T-helper 1 cell treated with Interleukin-12 subunit alpha and Interleukin-12 subunit beta and Interleukin-4 antibody, amounts not matched to agents 30 μg/mL and 1 μg/mL, for 36 hours (primary cell): ENCODE measurements around the gene ASIC4.

ENCODE experiments used
- H3K27ac Mint-ChIP-seq: one replicate; pipeline ENCODE4 v1.8.0; 2021; ENCODE audit warnings: mild to moderate bottlenecking, mixed read lengths
- H3K27me3 Mint-ChIP-seq: one replicate; pipeline ENCODE4 v1.8.0; 2021; ENCODE audit warnings: low read depth, mixed read lengths
- H3K36me3 Mint-ChIP-seq: one replicate; pipeline ENCODE4 v1.8.0; 2021; ENCODE audit warnings: low read depth, mixed read lengths
- H3K4me1 Mint-ChIP-seq: one replicate; pipeline ENCODE4 v1.8.0; 2021; ENCODE audit warnings: low read depth, mixed read lengths
- H3K4me3 Mint-ChIP-seq: one replicate; pipeline ENCODE4 v1.8.0; 2021; ENCODE audit warnings: mild to moderate bottlenecking, moderate library complexity, mixed read lengths
- H3K9me3 Mint-ChIP-seq: one replicate; pipeline ENCODE4 v1.8.0; 2021; ENCODE audit warnings: mixed read lengths

The ASIC4 gene

GRCh38 chr2:219549619-219550018 is 35.3 kb downstream of the ASIC4 start:
- peaks cover 46% of the 10 kb centered on the region for H3K27me3 Mint-ChIP-seq
- H3K4me1 Mint-ChIP-seq, result peaks cover 6% of the 10 kb centered on the region
- no peaks in the 10 kb centered on the region for H3K9me3 Mint-ChIP-seq
- no peak overlapping the region for H3K27ac Mint-ChIP-seq
- no peaks in the 10 kb centered on the region for H3K36me3 Mint-ChIP-seq
- H3K4me3 Mint-ChIP-seq, result no peak overlapping the region

DNA sequence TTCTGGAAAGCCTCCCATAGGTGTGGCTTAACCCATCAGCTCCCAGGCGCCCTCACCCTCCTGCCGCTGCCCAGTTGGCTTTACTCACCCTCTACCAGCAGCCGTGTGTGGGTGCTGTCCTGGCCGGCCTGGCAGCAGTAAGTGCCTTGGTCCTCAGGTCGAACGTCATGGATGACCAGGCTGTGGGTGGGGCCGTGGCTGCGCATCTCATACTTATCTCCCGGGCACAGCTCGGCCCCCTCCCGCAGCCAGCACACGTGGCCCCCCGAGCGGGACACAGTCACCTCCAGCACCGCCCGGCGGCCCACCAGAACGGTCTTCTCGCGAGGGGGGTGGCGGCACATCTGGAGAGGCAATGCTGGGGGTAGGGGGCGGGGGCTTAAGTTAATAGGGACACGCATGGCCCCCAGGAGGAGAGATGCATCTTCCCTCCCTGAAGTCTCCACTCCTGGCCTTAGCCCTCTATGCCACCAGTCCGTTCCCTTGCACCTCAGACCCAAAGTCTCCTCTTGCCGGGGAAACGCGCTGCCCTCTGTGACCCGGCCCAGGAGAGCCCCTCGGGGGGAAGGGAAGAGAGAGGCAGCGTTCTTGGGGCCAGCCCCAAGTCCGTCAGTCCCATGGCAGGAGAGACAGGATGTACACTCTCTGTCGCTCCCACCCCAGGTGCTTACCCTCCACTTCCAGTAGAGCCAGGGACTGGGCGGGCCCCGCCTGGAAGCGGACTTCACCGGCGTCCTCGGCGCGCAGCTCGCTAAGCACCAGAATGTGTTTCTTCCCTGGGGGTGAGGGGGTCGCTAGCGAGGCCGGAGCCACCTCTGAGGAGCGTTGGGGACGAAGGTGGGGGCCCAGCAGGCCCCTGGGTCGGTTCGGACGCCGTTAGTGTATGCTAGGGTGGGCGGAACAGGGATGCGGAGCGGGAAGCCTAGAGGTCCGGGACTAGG is 37.4 kb downstream of the ASIC4 start:
- H3K27me3 Mint-ChIP-seq, result peaks cover 31% of the 10 kb centered on the region
- no peaks in the 10 kb centered on the region for H3K9me3 Mint-ChIP-seq
- H3K4me3 Mint-ChIP-seq, result peak overlapping the region; percentile 72
- peaks cover 6% of the 10 kb centered on the region for H3K4me1 Mint-ChIP-seq
- peak overlapping the region; percentile 11 for H3K27ac Mint-ChIP-seq
- no peaks in the 10 kb centered on the region for H3K36me3 Mint-ChIP-seq

DNA sequence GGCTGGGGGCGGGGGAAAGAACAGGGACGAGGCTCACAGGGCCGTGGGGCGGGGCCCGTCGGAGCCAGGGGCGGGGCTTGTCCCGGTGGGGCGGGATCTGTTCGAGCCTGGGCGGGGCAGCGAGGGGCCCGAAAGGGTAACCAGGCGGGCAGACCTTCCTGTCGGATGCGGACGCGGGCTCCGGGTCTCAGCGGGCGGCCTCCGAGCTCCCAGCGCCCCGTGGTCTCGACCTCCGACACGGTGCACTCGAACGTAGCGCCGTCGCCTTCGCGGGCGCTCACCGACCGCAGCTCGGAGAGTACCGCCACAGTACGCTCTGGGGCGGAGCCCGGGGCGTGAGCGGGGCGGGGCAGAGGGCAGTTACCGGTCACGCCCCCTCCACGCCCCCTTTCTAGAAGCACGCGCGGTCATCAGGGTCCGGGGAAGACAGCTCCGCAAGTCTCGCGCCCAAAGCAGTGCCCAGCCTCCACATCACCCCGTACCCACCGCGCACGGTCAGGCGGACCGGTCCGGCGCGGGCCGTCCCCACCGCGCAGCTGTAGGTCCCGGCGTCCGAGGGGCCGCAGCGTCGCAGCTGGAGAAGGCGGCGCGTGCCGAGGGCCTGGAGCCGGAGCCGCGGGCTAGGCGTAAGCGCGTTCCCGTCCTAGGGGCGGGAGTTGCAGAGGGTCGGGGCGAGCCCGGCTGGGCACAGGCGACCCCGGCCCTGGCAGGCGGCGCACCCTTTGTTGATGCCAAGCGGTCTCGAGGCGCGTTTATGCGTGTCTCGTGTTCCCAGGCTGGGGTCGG is 38.3 kb downstream of the ASIC4 start:
- Mint-ChIP-seq H3K4me3 (peak overlapping the region; percentile 72), H3K36me3 (no peaks in the 10 kb centered on the region), H3K4me1 (peaks cover 6% of the 10 kb centered on the region), H3K27me3 (peaks cover 31% of the 10 kb centered on the region), H3K9me3 (no peaks in the 10 kb centered on the region), H3K27ac (no peak overlapping the region)

DNA sequence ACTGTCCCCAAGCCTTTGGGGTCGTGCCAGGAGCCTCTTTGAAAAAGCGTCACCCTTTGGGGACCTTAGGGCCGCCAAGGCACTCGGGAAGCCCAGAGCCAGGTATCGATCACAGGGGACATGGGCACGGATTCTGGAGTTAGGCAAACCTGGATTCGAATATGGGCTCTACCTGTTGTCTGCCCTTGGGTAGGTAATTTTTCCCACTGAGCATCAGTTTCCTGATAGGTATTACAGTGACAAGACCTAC is 38.8 kb downstream of the ASIC4 start:
- Mint-ChIP-seq H3K36me3 (no peaks in the 10 kb centered on the region), H3K4me1 (peaks cover 6% of the 10 kb centered on the region), H3K27ac (no peak overlapping the region), H3K27me3 (peaks cover 31% of the 10 kb centered on the region), H3K9me3 (no peaks in the 10 kb centered on the region), H3K4me3 (no peak overlapping the region)

- Mint-ChIP-seq H3K4me1 (peaks cover 6% of the 10 kb centered on the region), H3K9me3 (no peaks in the 10 kb centered on the region), H3K27me3 (peaks cover 27% of the 10 kb centered on the region), H3K4me3 (no peak overlapping the region), H3K36me3 (no peaks in the 10 kb centered on the region), H3K27ac (no peak overlapping the region)
These were observed 39.2 kb downstream of the ASIC4 start for GRCh38 chr2:219553463-219553963.

DNA sequence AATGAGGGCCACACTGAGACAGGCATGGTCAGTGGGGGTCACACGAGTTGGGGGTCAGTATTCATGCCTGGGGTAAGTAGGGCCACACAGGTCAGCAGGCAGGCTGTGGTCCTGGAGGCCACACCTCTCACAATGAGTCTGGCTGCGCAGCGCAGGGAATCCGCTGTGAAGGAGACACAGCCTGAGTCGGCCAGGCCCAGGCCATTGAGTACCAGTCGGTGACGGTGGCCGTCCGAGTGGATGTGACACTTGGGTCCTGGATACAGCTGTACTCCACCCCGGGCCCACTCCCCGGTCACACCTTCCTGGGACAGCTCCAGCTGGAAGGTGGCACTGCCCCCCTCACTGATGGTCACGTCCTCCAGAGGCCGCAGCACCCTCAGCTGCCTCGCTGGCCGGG is 40.1 kb downstream of the ASIC4 start:
- peaks cover 26% of the 10 kb centered on the region for H3K27me3 Mint-ChIP-seq
- no peak overlapping the region for H3K4me3 Mint-ChIP-seq
- H3K27ac Mint-ChIP-seq, result no peak overlapping the region
- no peaks in the 10 kb centered on the region for H3K36me3 Mint-ChIP-seq
- H3K4me1 Mint-ChIP-seq, result peaks cover 6% of the 10 kb centered on the region
- no peaks in the 10 kb centered on the region for H3K9me3 Mint-ChIP-seq

DNA sequence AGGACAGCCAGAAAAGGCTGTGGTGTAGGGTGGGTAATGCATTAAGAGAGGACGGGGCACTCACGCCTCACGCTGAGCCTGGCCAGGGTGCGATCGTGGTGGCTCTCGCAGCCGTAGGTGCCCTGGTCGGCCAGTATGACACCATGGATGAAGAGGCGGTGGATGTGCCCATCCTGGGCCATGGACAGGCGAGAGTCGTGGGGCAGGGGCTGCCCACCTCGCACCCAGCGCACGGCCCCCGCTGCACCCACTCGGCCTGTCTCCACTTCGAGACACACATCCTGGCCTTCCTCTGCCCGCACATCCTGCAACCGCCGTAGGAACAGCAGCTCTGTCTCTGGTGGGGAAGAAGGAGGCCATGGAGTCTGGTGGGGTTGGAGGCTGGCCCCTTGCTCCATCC is 41.7 kb downstream of the ASIC4 start:
- Mint-ChIP-seq H3K36me3 (no peaks in the 10 kb centered on the region), H3K9me3 (no peaks in the 10 kb centered on the region), H3K27me3 (peaks cover 20% of the 10 kb centered on the region), H3K27ac (no peak overlapping the region), H3K4me3 (no peak overlapping the region), H3K4me1 (peaks cover 3% of the 10 kb centered on the region)

GRCh38 chr2:219556413-219556812 is 42.1 kb downstream of the ASIC4 start:
- Mint-ChIP-seq H3K4me1 (peaks cover 2% of the 10 kb centered on the region), H3K9me3 (no peaks in the 10 kb centered on the region), H3K27me3 (peaks cover 17% of the 10 kb centered on the region), H3K36me3 (no peaks in the 10 kb centered on the region), H3K27ac (no peak overlapping the region), H3K4me3 (no peak overlapping the region)

DNA sequence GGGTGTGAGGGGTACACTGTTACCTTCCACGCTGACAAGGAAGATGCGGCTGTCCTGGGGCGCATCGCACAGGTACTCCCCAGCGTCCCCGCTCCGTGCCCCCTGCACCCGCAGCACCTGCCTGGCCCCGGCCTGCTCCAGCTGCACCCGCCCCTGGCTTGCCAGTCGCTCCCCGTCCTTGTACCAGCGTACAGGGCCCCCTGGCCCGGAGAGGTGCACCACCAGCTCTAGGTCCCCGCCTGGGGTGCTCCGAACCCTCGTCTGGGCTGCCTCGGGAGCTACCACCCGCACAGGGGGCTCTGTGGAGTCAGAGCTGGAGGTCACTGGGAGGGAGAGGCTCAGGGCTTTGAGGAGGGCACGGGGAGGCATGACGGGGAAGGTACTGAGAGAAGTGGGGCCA is 43.0 kb downstream of the ASIC4 start:
- H3K36me3 Mint-ChIP-seq, result no peaks in the 10 kb centered on the region

GRCh38 chr2:219557791-219558785 is 43.8 kb downstream of the ASIC4 start:
- Mint-ChIP-seq H3K4me1 (no peaks in the 10 kb centered on the region), H3K36me3 (no peaks in the 10 kb centered on the region), H3K4me3 (no peak overlapping the region), H3K27ac (no peak overlapping the region), H3K9me3 (no peaks in the 10 kb centered on the region), H3K27me3 (peaks cover 12% of the 10 kb centered on the region)

More for the DNA sequence above, 43.0 kb downstream of the ASIC4 start:
- H3K27me3 Mint-ChIP-seq, result peaks cover 12% of the 10 kb centered on the region
- H3K4me1 Mint-ChIP-seq, result no peaks in the 10 kb centered on the region
- no peak overlapping the region for H3K27ac Mint-ChIP-seq
- H3K9me3 Mint-ChIP-seq, result no peaks in the 10 kb centered on the region
- no peak overlapping the region for H3K4me3 Mint-ChIP-seq

- Mint-ChIP-seq H3K27me3 (no peaks in the 10 kb centered on the region), H3K36me3 (no peaks in the 10 kb centered on the region), H3K4me1 (no peaks in the 10 kb centered on the region), H3K27ac (no peak overlapping the region), H3K4me3 (no peak overlapping the region), H3K9me3 (no peaks in the 10 kb centered on the region)
These were observed 45.1 kb downstream of the ASIC4 start for GRCh38 chr2:219559156-219559915.

DNA sequence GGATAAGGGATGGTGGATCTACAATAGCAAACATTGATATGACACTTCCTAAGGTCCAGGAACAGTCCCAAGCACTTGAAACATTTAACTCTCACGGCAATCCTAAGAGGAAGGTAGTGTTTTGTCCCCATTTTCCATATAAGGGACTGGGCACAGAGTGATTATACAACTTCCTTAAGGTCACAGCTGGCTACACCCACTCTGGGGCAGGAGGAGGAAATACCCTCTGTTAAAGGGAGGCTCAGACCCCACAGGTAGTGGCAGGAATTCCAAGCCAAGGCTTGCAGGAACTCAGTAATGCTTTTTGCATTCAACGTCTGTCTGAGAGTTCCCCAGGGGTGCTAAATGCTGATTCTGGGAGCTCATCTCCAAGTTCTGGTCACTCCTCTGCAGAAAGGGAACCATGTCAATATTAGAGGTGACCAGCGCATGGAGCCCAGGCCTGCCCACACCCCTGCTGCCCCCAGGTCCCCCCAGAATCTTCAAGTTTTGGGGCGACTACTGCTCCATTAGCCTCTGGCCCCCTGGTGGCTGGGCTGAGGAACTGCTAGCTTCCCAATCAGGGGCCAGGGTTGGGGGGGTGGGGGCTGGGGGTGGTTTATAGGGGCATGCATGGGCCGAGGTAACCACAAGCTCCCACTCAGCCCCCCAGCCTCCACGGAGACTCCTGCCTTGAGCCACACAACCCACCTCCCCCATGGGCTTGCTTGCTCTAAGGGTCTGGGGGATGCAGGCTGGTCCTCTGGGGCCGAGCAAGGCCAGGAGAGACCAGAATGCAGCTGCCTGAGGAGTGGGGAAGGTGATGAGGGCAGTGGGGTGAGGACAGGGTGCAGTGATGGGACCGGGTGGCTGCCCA is 46.0 kb downstream of the ASIC4 start:
- no peak overlapping the region for H3K4me3 Mint-ChIP-seq
- H3K4me1 Mint-ChIP-seq, result no peaks in the 10 kb centered on the region
- H3K36me3 Mint-ChIP-seq, result no peaks in the 10 kb centered on the region
- H3K27ac Mint-ChIP-seq, result no peak overlapping the region
- no peaks in the 10 kb centered on the region for H3K27me3 Mint-ChIP-seq
- no peaks in the 10 kb centered on the region for H3K9me3 Mint-ChIP-seq

DNA sequence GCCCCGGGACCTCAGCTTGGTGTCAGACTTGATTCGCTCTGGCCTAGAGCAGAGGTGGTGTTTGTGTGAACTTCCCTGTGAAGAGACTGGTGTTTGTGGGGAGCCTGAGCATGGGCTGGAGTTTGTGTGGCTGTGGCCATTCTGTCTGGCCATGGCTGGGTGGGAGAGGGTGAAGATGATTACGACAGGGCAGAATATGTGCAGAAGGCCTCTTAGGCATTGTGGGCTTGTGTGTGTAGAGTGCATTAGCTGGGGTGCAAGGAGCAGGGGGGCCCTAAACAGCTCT is 46.6 kb downstream of the ASIC4 start:
- H3K27ac Mint-ChIP-seq, result no peak overlapping the region
- no peaks in the 10 kb centered on the region for H3K4me1 Mint-ChIP-seq
- no peak overlapping the region for H3K4me3 Mint-ChIP-seq
- peaks cover under 1% of the 10 kb centered on the region for H3K27me3 Mint-ChIP-seq
- H3K9me3 Mint-ChIP-seq, result no peaks in the 10 kb centered on the region
- no peaks in the 10 kb centered on the region for H3K36me3 Mint-ChIP-seq
